GM20431 (cell line): ENCODE measurements around the gene KLK2.

Experiments used
- in situ Hi-C: fragments of 300-500 bp; cut with MseI, MboI; formaldehyde crosslinking; loops from one replicate; pipeline ENCODE4 v1.15.0; 2020; ENCODE audit warnings: low sequenced_read_pairs; ENCODE audit not compliant: unreplicated experiment

Gene KLK2

DNA sequence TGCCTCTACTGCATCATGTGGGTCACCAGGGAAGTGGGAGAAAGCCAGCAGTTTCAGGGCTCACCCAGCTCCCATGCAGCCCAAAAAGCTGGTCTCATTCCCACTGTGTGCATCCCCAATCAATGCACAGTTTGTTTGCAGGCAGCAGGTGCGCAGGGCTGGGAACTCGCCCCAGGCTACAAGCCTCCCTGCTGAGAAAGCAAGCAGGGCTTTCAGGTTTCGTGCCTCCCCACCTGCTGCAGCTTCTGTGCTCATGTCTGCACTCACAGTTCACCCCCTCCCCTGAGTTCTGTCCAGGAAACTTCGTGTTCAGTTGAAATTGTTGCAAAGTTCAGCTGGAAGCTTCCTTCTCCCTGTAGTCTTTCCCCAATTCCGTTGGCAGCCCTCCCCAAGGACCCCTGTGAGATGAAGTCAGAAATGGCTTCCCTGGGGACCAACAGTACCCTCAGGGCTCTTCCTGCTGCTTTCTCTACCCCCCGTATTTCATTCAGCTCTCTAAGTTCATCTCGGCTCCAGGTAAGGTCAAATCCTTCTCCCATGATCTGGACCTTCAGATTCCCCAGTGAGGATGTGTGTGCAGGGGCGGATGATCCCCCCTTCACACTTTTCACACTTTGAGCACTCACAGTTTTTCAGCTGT, 28.8 kb upstream of the KLK2 start:
- in situ Hi-C loops, result no loop called here

GRCh38 chr19:50850738-50851137, 22.5 kb upstream of the KLK2 start:
- in situ Hi-C loops, result no loop called here

DNA sequence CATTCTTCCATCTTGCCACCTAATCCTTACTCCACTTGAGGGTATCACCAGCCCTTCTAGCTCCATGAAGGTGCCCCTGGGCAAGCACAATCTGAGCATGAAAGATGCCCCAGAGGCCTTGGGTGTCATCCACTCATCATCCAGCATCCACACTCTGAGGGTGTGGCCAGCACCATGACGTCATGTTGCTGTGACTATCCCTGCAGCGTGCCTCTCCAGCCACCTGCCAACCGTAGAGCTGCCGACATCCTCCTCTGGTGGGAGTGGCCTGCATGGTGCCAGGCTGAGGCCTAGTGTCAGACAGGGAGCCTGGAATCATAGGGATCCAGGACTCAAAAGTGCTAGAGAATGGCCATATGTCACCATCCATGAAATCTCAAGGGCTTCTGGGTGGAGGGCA, 21.6 kb upstream of the KLK2 start:
- in situ Hi-C loops, result no loop called here

- in situ Hi-C loops, result no loop called here
Observed at GRCh38 chr19:50854636-50855410, 18.4 kb upstream of the KLK2 start, which contains the start of gene KLK3. TSS of gene KLK3 (plus strand) at chr19:50854915. CDS start at chr19:50854956, 41 bp downstream.

GRCh38 chr19:50857366-50857765, 15.9 kb upstream of the KLK2 start:
- in situ Hi-C loops, result no loop called here

DNA sequence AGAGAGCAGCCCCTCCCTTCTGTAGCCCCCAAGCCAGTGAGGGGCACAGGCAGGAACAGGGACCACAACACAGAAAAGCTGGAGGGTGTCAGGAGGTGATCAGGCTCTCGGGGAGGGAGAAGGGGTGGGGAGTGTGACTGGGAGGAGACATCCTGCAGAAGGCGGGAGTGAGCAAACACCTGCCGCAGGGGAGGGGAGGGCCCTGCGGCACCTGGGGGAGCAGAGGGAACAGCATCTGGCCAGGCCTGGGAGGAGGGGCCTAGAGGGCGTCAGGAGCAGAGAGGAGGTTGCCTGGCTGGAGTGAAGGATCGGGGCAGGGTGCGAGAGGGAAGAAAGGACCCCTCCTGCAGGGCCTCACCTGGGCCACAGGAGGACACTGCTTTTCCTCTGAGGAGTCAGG, 14.4 kb upstream of the KLK2 start:
- in situ Hi-C loops, result no loop called here

- in situ Hi-C loops, result no loop called here
Observed at GRCh38 chr19:50859849-50860248, 13.4 kb upstream of the KLK2 start.

- in situ Hi-C loops, result no loop called here
Observed at GRCh38 chr19:50861010-50861409, 12.2 kb upstream of the KLK2 start.

DNA sequence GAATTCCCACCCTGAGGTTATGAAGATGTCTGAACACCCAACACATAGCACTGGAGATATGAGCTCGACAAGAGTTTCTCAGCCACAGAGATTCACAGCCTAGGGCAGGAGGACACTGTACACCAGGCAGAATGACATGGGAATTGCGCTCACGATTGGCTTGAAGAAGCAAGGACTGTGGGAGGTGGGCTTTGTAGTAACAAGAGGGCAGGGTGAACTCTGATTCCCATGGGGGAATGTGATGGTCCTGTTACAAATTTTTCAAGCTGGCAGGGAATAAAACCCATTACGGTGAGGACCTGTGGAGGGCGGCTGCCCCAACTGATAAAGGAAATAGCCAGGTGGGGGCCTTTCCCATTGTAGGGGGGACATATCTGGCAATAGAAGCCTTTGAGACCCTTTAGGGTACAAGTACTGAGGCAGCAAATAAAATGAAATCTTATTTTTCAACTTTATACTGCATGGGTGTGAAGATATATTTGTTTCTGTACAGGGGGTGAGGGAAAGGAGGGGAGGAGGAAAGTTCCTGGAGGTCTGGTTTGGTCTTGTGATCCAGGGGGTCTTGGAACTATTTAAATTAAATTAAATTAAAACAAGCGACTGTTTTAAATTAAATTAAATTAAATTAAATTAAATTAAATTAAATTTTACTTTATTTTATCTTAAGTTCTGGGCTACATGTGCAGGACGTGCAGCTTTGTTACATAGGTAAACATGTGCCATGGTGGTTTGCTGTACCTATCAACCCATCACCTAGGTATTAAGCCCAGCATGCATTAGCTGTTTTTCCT, 11.5 kb upstream of the KLK2 start:
- in situ Hi-C loops, result no loop called here

- in situ Hi-C loops, result no loop called here
Observed at GRCh38 chr19:50869479-50869878, 3.8 kb upstream of the KLK2 start.

- in situ Hi-C loops, result no loop called here
Observed at GRCh38 chr19:50870417-50871089, 2.7 kb upstream of the KLK2 start.

GRCh38 chr19:50874211-50874610, 972 bp downstream of the KLK2 start:
- in situ Hi-C loops, result no loop called here

GRCh38 chr19:50875795-50876422, 2.7 kb downstream of the KLK2 start:
- in situ Hi-C loops, result no loop called here

GRCh38 chr19:50876456-50876855, 3.2 kb downstream of the KLK2 start:
- in situ Hi-C loops, result no loop called here

GRCh38 chr19:50877338-50877737, 4.1 kb downstream of the KLK2 start:
- in situ Hi-C loops, result no loop called here

- in situ Hi-C loops, result no loop called here
Observed at GRCh38 chr19:50878851-50879250, 5.6 kb downstream of the KLK2 start.

DNA sequence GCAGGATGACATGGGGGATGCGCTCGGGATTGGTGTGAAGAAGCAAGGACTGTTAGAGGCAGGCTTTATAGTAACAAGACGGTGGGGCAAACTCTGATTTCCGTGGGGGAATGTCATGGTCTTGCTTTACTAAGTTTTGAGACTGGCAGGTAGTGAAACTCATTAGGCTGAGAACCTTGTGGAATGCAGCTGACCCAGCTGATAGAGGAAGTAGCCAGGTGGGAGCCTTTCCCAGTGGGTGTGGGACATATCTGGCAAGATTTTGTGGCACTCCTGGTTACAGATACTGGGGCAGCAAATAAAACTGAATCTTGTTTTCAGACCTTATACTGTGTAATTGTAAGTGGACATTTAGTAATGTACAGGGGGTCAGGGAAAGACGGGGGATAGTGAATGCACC, 7.0 kb downstream of the KLK2 start:
- in situ Hi-C loops, result no loop called here

DNA sequence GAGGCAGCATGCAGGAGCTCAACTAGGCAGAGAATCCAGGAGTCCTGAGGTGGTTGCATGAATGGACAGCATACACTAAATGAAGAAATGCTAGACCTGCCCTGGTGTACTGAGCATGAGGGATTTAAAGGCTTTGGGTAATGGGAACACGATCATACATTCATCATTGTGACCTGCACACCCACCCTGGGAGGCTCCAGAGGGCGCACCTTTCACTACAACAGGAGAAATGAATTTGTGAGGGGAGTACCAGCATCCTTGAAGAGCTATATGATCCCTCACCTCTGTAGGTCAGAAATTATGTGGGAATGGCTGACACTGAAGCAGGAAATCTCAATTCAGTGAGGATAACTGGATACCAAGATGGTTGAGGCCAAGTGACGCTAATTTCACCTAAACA, 8.9 kb downstream of the KLK2 start:
- in situ Hi-C loops, result no loop called here

GRCh38 chr19:50889638-50890037, 16.4 kb downstream of the KLK2 start:
- in situ Hi-C loops, result no loop called here
